HG03565 (cell line): ENCODE data around the gene APC.

Source experiments
- ATAC-seq: cut with Tn5 transposase; IDR thresholded peaks from one replicate; pipeline ENCODE4 v1.9.1; 2021; ENCODE audit warnings: mild to moderate bottlenecking, moderate library complexity; ENCODE audit not compliant: unreplicated experiment

Gene APC

DNA sequence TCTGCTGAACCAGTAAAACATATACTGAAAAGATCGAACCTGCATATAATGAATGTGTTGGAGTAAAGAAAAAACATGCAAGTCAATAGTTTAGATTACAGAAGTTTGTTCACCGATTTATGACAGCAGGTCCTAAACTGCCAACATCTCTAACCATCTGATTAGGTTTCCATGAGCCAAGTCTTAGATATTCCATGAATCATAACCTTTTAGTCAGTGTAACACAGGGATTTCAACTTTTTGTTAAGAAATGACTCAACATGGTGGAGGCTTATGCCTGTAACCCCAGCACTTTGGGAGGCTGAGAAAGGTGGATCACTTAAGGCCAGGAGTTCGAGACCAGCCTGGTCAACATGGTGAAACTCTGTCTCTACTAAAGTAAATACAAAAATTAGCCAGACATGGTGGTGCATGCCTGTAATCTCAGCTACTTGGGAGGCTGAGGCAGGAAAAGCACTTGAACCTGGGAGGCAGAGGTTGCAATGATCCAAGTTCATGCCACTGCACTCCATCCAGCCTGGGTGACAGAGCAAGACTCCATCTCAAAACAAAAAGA lies 38.7 kb downstream of the APC start:
- no peak for ATAC-seq

DNA sequence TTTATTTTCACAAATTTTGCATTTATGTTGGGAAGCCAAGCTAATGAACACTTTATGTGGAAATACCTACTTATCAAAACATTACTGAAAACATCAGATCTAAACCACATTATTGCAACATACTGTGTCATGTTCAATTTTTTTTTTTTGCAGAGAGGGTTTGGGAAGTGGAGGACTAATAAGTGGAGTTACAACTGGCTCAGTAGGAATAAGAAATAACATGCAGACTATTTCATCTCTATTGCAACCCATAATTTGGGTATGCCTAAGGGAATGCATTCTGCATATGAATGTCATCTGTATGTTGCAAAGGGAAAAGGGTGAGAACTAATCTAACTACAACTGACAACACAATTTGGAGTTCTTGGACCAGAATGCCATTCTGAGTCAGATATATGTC lies 41.8 kb downstream of the APC start:
- no peak for ATAC-seq

DNA sequence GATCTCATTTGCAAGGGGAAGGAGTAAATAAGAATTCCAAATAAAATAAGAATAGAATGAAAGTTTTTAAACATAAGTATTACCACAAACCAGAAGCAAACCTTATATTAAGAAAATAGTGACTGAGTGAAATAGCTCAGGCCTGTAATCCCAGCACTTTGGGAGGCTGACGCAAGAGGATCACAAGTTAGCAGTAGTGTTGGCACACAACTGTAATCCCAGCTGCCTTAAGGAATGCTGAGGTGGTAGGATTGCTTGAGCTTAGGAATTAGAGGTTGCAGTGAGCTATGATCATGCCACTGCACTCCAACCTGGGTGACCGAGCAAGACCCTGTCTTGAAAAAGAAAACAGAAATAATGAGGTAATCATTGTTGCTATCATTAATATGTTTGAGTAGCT lies 47.0 kb downstream of the APC start:
- no peak for ATAC-seq

DNA sequence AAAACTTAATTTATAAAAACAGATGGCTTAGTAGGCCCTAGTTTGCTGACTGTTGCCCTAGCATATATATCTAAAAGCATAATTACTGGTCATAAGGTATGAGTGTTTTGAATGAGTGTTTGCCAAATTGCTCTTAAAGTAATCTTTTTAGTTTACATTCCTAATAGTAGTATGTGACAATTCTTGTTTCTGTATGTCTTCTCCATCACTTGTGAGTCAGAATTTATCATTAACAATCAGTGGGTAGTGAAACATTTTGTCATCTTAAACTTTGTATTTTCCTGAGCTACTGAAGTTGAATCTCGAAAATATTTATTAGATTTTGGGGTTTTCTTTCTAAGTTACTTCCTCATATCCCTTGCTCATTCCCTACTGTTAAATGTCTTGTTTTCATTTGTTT lies 49.6 kb downstream of the APC start:
- ATAC-seq = no peak

DNA sequence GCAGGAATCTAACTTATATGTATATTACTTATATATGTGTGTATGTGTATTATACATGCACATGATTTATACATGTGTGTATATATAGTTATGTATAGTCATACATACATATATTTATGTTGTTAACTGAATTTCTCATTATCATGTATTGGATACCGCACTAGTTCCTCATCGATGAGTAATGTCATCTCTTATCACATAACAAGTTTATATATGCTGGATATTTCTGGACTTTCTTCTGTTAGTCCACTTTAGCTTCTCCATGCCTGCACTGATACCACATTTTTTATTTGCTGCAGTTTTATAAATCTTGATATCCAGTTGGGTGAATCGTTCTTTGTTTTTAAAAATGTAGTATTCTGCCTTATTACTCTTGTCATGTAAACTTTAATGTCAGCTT lies 50.2 kb downstream of the APC start:
- ATAC-seq = no peak

DNA sequence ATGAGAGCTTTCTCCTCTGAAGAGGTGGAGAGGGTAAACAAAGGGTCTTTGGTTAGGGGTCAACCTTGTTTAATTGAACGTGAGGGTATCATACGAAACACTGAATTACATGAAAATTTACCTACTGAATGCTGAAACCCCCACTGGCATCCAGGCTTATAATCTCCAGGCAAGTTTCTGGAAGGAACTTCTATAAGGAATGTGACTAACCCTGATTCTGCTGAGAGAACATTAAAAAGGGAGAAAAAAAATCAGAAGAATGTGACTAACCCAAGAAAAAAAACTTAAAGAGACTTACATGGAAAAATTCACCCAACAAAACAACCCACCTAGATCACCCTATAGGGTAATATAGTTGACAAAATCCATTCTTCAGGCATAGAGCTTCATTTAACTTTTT lies 55.5 kb downstream of the APC start:
- ATAC-seq = no peak

DNA sequence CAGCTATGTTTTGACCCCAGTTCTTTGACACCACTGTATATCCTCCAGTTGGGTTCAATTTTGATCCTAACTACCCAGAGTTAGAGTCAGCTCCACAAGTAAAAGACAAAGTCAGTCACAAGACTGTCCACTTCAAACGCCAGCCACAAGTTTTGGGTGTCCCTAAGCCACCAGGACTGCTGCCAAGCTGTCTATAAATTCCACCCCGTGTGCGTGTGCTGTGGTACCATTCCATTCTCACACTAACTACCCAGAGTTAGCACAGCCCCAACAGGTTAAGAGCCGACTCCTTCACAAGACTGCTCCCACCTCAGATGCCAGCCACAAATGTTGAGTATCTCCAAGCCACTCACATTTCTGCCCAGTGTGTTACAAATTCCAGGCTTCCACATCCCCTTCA lies 56.7 kb downstream of the APC start:
- ATAC-seq = no peak

DNA sequence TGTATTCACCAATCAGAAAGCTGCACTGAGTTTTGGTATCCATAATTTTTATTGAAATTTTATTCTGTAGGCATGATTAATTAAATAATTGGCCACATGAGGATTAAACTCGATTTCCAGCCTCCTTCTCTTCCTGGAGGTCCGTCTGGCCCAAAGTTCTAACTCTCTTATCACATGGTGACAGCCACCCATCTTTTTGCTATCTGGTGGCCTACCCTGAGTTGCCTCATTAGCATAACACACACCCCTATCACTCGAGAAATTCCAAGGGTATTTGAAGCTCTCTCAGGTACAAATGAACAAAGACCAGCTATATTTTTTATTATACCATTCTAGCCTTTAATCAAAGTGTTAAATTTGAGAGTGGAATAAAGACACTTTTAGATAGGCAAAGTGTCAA lies 57.7 kb downstream of the APC start:
- ATAC-seq = no peak

DNA sequence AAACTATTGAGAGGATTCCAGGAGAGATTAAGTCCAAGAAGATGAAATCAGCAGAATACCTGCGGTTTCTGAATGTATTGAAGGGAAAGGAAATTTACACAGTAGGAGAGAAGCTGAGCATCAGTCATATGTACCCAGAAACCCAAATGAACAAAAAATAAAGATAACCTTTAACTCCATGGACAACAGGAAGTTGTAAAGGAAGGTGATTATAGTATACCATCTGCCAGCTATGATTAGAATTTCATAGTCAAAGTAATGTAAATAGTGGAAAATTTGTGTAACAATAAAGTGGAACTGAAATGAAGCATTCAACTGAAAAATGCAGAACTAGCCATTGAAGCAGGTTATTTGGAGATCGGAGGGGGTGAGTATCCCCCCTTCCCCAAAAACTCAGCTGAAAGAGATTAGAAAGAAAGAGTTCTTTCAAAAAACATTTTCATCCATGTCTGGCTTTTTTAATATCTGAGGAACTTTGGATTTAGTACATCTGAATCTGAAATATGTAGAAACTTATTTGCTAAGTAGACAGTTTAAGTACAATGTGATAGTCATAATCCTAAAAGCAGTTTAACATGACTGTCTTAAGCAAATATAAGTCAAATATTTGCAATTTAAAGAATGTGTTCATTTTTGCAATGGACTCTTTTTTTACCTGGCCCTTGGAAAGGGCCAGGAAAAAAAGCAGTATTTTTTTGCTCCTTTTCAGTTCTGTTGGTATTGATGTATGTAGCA lies 58.4 kb downstream of the APC start:
- no peak for ATAC-seq

DNA sequence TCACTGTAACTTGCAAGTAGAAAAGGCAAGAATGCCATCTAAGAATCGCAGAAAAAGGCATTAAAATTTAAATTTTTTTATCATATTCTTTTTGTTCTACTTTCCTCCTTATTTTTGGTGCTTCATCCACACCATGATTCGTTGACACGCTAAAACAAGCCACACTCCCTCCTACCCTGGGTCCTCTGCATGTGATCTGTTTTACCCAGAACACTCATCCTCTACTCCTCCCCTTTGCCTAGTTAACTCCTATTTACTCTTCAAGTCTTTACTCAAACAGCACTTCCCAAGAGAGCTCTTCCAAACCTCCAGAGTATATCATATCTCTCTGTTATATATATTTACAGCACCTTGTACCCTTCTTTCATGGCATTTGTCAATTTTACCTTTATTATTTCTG lies 62.0 kb downstream of the APC start:
- ATAC-seq = no peak

DNA sequence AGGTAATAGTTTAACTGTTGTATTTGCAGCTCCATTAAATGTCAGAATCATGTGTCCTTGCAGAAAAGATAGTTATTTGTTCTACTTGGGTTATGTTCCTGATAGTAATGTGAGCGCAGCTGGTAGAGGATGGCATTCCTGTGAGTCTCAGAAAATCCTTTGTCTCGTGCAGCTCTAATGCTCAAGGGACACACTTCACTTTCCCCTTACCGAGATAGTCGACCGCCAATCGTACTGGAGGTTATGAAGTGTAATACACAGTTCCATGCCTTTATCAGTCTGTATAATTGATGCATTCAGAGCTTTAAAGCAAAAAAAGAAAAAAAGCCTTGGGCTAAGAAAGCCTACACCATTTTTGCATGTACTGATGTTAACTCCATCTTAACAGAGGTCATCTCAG lies 63.2 kb downstream of the APC start:
- no peak for ATAC-seq

DNA sequence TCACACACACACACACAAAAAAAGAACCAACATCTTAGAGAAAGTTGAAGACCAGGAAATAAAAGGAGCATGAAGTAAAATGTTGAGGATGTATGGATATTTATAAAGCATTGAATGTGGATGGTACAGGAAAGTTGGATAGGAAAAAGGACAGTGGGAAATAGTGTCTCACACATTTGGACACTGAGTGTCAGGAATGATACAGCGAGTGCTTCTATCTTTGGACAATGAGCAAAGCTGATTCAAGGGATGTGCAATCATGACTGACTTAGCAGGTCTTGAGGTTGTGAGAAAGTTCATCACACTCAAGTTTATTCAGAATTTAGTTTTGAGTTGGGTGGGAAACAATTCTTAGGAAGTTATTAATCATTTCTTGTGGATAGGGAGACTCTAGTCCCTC lies 73.3 kb downstream of the APC start:
- ATAC-seq = no peak

DNA sequence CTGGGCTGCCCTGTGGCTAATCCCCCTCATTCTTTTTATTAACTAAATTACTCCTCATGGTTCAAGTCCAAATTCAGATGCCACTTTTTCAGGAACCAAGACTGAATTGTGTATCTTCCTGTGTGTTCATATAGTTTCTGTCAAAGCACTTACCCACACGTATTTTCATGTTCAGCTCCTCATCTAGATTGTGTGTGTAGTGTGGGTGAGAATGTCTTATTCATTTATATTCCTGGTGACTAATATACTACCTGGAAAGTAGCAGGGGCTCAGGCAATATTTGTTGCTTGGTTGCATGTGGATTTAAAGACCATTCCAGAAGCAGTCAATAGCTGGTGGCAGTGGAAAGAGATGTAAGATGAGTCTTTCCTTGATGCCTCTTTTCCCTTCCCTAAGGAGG lies 74.9 kb downstream of the APC start:
- ATAC-seq = no peak

DNA sequence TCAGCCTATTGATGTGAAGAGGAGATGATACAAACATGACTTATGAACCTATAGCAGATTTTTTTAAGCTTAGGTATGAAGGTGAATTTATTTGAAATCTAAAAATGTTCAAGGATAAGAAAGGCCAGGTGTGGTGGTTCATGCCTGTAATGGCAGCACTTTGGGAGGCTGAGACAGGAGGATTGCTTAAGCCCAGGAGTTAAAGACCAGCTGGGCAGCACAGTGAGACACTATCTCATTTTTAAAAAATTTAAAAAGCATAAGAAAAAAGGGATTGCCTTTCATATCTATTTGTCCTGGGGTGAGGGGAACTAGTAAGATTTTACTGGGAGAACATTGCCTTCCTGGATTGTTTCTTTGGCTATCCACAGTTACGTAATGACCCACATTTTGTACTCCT lies 82.6 kb downstream of the APC start:
- ATAC-seq = no peak

DNA sequence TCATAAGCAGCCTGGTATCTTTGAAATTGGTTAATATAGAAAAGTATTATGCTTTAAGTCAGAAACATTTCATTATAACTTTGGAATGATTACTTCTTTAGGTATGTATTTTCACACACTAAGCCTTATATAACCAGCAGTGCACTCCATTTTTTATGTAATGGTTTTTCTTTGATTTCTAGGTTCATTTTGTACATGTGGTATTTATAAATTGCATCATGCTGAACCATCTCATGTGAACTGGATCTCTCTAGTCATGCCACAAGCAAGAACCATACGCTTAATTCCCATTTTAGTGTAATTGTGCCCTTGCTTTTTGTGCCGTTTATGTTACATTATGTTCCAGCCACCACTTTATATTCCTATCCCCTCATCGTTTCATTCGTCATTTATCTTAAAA lies 84.8 kb downstream of the APC start:
- no peak for ATAC-seq

DNA sequence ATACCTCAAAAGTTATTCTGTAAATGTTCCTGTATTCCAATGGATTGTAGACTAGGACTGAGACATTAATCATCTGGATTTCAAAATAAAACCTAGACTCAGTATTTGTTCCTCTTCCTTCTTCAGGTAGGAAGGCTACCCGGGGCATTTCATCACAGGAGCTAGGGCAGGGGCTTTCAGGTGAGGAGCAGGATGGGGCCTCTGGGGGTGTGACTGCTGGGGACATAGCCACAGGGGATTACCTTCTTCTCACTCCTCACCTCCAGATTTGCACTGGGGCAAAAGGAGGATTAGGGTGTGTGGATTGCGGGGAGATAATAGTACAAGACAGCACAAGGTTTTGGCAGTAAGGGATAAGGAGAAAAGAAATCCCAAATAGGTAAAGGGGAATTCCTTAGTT lies 85.5 kb downstream of the APC start:
- no peak for ATAC-seq

DNA sequence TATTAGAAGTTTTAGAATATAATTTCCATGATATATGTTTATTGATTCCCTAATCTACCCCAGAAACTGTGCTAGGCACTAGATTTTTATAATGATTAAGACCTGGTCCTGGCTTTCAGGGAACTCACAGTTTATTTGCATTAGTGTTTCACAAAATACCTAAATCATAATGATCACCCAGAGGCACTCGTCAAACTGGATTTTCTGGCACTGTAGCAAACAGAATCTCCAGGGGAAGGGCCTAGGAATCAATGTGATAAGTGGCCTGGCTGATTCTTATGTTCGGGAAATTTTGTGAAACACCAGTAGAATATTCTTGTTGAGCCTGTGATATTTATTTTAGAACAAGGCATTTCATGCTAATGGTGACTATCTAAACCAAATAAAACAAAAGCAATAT lies 86.0 kb downstream of the APC start:
- no peak for ATAC-seq

DNA sequence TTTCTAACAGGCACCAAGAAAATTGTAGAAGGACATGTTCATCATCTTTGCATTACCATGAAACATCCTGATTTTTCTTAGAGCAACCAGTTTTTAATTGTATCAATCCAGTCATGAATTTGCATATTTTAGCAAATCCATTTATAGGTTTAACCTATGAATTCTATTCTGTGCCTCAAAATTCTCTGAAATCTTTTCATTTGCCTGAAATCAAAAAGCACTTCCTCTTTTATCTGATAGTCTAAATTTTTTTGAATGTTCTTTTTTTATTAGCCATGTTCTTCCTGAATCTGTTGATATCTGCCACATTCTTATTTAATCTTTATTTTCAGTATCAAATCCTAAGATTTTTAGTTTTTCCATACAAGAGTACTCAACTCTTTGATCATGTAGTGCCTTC lies 86.5 kb downstream of the APC start:
- no peak for ATAC-seq

DNA sequence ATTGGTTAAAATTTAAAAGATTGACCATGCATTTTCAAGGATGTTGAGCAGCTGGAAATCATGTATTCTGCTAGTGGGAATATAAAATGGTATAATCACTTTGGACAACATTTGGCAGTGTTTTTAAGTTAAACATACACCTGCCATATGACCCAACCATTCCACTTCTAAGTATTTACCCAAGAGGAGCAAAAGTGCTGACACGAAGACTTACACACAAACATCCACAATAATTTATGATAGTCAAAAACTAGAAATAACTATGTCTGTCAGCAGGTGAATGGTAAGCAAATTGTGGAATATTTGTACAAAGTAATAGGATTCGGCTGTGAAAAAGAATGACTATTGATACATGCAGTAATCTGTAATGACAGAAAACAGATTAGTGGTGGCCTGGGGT lies 92.7 kb downstream of the APC start:
- no peak for ATAC-seq

DNA sequence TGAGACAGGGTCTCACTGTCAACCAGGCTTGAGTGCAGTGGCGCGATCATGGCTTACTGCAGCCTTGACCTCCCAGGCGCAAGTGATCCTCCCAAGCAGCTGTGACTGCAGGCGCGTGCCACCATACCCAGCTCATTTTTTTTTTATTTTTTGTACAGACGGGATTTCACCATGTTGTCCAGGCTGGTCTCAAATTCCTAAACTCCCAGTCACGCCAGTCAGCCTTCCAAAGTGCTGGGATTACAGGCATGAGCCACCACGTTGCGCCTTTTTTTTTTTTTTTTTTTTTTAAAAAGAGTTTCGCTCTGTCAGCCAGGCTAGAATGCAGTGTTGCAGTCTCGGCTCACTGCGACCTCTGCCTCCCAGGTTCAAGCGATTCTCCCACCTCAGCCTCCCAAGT lies 96.3 kb downstream of the APC start:
- ATAC-seq = no peak

DNA sequence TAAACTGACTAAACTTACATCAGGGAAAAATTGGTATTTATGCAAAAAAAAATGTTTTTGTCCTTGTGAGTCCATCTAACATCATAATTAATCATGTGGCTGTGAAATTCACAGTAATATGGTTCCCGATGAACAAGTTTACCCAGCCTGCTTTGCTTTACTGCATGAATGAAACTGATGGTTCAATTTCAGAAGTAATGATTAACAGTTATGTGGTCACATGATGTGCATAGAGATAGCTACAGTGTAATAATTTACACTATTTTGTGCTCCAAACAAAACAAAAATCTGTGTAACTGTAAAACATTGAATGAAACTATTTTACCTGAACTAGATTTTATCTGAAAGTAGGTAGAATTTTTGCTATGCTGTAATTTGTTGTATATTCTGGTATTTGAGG lies 106.8 kb downstream of the APC start:
- no peak for ATAC-seq

DNA sequence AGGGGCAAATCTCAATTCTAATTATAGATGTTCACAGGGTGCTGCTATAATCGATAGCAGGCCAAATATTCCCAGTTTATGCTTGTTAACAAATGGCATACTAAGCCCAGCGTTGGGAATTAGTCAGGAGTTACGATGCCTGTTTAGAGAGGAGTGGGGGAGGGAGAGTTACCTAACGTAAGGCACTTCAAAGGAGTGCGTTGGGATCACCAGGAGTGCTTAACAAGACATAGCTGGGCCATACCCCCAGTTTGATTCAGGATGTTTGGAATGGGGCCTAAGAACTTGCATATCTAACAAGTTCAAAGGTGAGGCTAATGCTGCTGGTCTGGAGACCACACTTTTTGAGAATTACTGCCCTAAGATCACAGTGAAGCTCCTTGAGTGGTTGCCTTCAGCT lies 108.9 kb downstream of the APC start:
- no peak for ATAC-seq

DNA sequence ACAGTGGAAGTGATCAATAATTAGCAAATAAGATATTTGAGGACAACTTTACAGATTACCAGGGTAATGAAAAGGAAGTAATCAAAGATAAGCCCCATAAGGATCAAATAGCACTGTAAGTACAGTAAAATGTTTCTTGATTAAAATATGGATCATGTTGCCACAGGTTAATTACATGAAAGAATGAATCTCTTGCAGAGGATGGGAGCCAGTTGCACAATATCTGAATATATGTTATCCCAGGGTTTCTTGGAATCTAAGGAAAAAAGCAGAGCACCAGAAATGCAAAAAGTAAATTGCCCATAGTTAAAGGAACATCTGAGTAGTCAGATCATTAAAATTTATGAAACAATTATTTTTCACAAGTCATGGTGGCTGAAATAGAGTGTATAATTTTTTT lies 109.6 kb downstream of the APC start:
- no peak for ATAC-seq
